PFSK-1 (cell line): Measurements from ENCODE around the gene JAGN1.

ENCODE experiments used
- FOXP2 ChIP-seq: optimal IDR thresholded peaks from 2 replicates; pipeline ENCODE3; 2011; ENCODE audit warnings: borderline replicate concordance, control low read depth, inconsistent platforms; ENCODE audit not compliant: insufficient read depth; ENCODE audit errors: extremely low read length, extremely low read depth
- POLR2AphosphoS5 ChIP-seq: IDR thresholded peaks from 2 replicates; pipeline ENCODE4 v1.6.1; 2012; ENCODE audit warnings: low read depth, mild to moderate bottlenecking, control low read depth, low read length, moderate library complexity
- SIN3A ChIP-seq: IDR thresholded peaks from 2 replicates; pipeline ENCODE4 v1.6.1; 2012; ENCODE audit warnings: mild to moderate bottlenecking, low read length, moderate library complexity, borderline replicate concordance; ENCODE audit not compliant: insufficient read depth
- TAF1 ChIP-seq: IDR thresholded peaks from 2 replicates; pipeline ENCODE4 v1.6.1; 2012; ENCODE audit warnings: low read length, control low read depth, borderline replicate concordance; ENCODE audit not compliant: insufficient read depth
- TF ChIP-seq, protein P1 (sequence below), 2 experiments: IDR thresholded peaks; 2 replicates each; pipeline versions ENCODE4 v1.6.1 to v1.8.0; 2011 to 2012; ENCODE audit warnings: low read depth in 2 of 2, low read length in 2 of 2, control low read depth in 1 of 2, inconsistent platforms in 1 of 2, mild to moderate bottlenecking in 1 of 2, moderate library complexity in 1 of 2; ENCODE audit not compliant: insufficient read depth in 1 of 2

Gene JAGN1

DNA sequence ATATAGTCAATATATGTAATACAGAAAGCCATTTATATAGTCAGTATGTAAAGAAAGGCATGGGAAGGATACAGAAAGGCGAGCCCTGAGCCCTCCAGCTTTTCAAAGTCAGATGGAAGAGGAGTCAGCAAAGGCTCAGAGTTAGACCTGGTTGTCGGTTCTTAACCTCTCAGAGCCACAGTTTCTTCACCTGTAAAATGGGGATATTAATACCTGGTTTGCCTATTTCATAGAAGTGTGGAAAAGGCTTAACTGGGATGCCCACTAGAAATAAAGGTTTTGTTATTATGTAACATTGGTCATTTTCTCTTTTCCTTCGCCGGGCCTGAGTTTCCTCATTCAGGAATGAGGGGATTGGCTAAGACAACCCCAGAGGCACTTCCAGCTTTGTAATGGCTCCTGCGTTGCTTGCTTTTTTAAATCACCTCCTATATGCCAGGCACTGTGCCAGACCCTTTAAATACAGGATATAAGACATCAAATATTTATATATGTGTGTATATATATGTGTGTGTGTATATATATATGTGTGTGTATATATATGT is 45.6 kb downstream of the JAGN1 start:
- TF ChIP-seq FOXP2 (no peak), POLR2AphosphoS5 (no peak), TAF1 (no peak), SIN3A (no peak)
- TF ChIP-seq, protein P1, sequence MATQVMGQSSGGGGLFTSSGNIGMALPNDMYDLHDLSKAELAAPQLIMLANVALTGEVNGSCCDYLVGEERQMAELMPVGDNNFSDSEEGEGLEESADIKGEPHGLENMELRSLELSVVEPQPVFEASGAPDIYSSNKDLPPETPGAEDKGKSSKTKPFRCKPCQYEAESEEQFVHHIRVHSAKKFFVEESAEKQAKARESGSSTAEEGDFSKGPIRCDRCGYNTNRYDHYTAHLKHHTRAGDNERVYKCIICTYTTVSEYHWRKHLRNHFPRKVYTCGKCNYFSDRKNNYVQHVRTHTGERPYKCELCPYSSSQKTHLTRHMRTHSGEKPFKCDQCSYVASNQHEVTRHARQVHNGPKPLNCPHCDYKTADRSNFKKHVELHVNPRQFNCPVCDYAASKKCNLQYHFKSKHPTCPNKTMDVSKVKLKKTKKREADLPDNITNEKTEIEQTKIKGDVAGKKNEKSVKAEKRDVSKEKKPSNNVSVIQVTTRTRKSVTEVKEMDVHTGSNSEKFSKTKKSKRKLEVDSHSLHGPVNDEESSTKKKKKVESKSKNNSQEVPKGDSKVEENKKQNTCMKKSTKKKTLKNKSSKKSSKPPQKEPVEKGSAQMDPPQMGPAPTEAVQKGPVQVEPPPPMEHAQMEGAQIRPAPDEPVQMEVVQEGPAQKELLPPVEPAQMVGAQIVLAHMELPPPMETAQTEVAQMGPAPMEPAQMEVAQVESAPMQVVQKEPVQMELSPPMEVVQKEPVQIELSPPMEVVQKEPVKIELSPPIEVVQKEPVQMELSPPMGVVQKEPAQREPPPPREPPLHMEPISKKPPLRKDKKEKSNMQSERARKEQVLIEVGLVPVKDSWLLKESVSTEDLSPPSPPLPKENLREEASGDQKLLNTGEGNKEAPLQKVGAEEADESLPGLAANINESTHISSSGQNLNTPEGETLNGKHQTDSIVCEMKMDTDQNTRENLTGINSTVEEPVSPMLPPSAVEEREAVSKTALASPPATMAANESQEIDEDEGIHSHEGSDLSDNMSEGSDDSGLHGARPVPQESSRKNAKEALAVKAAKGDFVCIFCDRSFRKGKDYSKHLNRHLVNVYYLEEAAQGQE (IDR thresholded peaks at IDR 0.05; ENCODE audit: insufficient read depth in 1 of 2, low read depth in 2 of 2, low read length in 2 of 2), result no peak

DNA sequence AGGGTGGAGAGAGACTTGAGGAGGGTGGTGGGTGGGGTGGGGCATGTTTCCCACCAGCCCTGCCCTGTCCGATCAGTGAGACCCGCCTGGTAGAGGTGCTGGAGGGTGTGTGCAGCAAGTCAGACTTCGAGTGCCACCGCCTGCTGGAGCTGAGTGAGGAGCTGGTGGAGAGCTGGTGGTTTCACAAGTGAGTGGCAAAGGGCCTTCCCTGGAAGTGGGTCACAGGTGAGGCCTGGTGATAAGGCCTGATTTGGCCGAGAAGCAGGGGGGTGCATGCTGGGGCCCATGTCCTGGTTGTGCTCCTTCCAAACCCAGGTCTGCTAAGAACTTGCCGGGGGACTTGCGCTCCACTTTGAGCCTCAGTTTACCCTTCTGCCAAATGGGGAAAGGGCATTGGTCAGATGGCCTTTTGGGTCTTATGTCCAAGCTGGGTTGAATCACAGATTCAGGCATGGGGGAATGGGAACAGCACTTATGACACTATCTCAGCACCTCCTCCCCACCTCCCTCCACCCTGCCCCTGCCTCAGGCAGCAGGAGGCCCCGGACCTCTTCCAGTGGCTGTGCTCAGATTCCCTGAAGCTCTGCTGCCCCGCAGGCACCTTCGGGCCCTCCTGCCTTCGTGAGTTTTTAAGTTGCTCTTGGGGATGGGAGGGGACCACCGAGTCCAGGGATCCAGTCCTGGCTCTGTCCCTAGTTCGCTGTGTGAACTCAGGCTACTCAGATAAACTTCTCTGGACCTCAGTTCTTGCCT is 47.3 kb downstream of the JAGN1 start:
- TF ChIP-seq TAF1, result no peak
- TF ChIP-seq, protein P1 (IDR thresholded peaks at IDR 0.05; ENCODE audit: insufficient read depth in 1 of 2, low read depth in 2 of 2, low read length in 2 of 2), result no peak
- no peak for TF ChIP-seq POLR2AphosphoS5
- no peak for TF ChIP-seq SIN3A
- no peak for TF ChIP-seq FOXP2

DNA sequence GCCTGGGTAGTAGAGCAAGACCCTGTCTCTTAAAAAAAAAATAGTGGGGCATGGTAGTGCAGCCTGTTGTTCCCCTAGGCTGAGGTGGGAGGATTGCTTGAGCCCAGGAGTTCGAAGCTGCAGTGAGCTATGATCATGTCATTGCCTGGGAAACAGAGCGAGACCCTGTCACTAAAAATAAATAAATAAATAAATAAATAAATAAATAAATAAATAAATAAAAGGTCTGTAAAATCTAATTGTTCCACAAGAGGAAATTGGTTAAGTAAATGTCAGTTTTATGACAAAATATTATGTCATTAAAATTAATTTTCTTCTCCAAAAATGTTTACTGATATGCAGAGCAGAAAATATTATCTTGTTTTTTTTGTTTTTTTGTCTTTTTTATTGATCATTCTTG is 48.6 kb downstream of the JAGN1 start:
- TF ChIP-seq FOXP2, result no peak

DNA sequence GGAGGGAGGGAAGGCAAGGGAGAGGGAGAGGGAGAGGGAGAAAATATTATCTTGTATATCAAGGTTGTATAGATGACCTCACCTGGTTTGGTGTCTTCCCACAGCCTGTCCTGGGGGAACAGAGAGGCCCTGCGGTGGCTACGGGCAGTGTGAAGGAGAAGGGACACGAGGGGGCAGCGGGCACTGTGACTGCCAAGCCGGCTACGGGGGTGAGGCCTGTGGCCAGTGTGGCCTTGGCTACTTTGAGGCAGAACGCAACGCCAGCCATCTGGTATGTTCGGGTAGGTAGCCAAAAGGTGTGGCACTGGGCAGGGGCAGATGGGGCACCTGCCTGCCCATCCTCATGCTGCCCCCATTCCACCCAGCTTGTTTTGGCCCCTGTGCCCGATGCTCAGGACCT is 50.3 kb downstream of the JAGN1 start:
- TF ChIP-seq, protein P1 (IDR thresholded peaks at IDR 0.05; ENCODE audit: insufficient read depth in 1 of 2, low read depth in 2 of 2, low read length in 2 of 2), result no peak
- TF ChIP-seq POLR2AphosphoS5 (no peak), SIN3A (no peak), TAF1 (no peak), FOXP2 (no peak)

DNA sequence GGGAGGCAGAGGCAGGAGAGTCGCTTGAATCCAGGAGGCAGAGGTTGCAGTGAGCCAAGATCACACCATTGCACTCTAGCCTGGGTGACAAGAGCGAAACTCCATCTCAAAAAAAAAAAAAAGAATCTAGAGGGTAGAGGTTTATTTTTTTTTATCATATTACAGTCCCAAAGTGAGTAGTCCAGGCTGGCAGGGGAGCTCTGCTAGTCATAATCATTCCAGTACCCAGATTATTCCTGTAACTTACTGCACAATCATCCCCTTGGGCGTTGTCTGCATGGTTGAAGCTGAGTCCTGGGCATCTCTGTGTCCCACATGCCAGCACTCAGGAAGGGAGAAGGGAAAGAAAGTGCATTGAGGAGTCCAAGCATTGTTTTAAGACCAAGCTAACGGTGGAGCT is 51.8 kb downstream of the JAGN1 start:
- no peak for TF ChIP-seq FOXP2
- TF ChIP-seq POLR2AphosphoS5, result no peak
- TF ChIP-seq, protein P1 (IDR thresholded peaks at IDR 0.05; ENCODE audit: insufficient read depth in 1 of 2, low read depth in 2 of 2, low read length in 2 of 2), result no peak
- TF ChIP-seq SIN3A, result no peak
